ENCODE measurements around the gene ELOVL2.

Gene ELOVL2

GRCh38 chr6:11025130-11025529 is 19.0 kb downstream of the ELOVL2 start:
- no peak for DNase-seq (ENCODE audit: low read depth, low spot score)
- Histone ChIP-seq H3K36me3 (ENCODE audit: insufficient read depth, low read length) (no peaks in the 10 kb centered on the region), H3K4me3 (no peak overlapping the region), H3K9me3 (ENCODE audit: low read depth, low read length) (no peaks in the 10 kb centered on the region), H3K9ac (ENCODE audit: insufficient read length) (no peak overlapping the region), H3K27ac (peak overlapping the region; percentile 34; the same call in 1 of the 2 replicates)
- TF ChIP-seq EZH2 (IDR thresholded peaks at IDR 0.05) = no peak
- TF ChIP-seq POLR2AphosphoS5 (IDR thresholded peaks at IDR 0.05; ENCODE audit: borderline replicate concordance, low read depth, low read length) = no peak
- no peak for TF ChIP-seq FOXP2 (optimal IDR thresholded peaks at IDR 0.05; ENCODE audit: control extremely low read depth, extremely low read length, insufficient read depth)

- no peak for TF ChIP-seq FOXP2 (optimal IDR thresholded peaks at IDR 0.05; ENCODE audit: control extremely low read depth, extremely low read length, insufficient read depth)
- TF ChIP-seq POLR2AphosphoS5 (IDR thresholded peaks at IDR 0.05; ENCODE audit: borderline replicate concordance, low read depth, low read length) = no peak
- peak overlapping the region; percentile 11 for H3K9ac ChIP-seq (ENCODE audit: insufficient read length)
- peak overlapping the region; percentile 73 for H3K27ac ChIP-seq
- H3K36me3 ChIP-seq (ENCODE audit: insufficient read depth, low read length) = no peaks in the 10 kb centered on the region
- H3K4me3 ChIP-seq = peak overlapping the region; percentile 26
- DNase-seq (ENCODE audit: low read depth, low spot score) = no peak
- H3K9me3 ChIP-seq (ENCODE audit: low read depth, low read length) = no peaks in the 10 kb centered on the region
These were observed 21.1 kb downstream of the ELOVL2 start for GRCh38 chr6:11023032-11023431.

- no peak for TF ChIP-seq FOXP2 (optimal IDR thresholded peaks at IDR 0.05; ENCODE audit: control extremely low read depth, extremely low read length, insufficient read depth)
- TF ChIP-seq POLR2AphosphoS5 (IDR thresholded peaks at IDR 0.05; ENCODE audit: borderline replicate concordance, low read depth, low read length) = no peak
- no peak for DNase-seq (ENCODE audit: low read depth, low spot score)
- Histone ChIP-seq H3K4me3 (no peak overlapping the region), H3K9me3 (ENCODE audit: low read depth, low read length) (no peaks in the 10 kb centered on the region), H3K36me3 (ENCODE audit: insufficient read depth, low read length) (no peaks in the 10 kb centered on the region), H3K9ac (ENCODE audit: insufficient read length) (no peak overlapping the region), H3K27ac (no peak overlapping the region)
These were observed 22.4 kb downstream of the ELOVL2 start for GRCh38 chr6:11021714-11022113.

- Histone ChIP-seq H3K36me3 (ENCODE audit: insufficient read depth, low read length) (no peaks in the 10 kb centered on the region), H3K27ac (no peak overlapping the region), H3K9me3 (ENCODE audit: low read depth, low read length) (no peaks in the 10 kb centered on the region), H3K9ac (ENCODE audit: insufficient read length) (no peak overlapping the region), H3K4me3 (no peak overlapping the region)
- TF ChIP-seq EZH2 (IDR thresholded peaks at IDR 0.05) = no peak
- TF ChIP-seq POLR2AphosphoS5 (IDR thresholded peaks at IDR 0.05; ENCODE audit: borderline replicate concordance, low read depth, low read length) = no peak
- no peak for TF ChIP-seq FOXP2 (optimal IDR thresholded peaks at IDR 0.05; ENCODE audit: control extremely low read depth, extremely low read length, insufficient read depth)
- no peak for DNase-seq (ENCODE audit: low read depth, low spot score)
These were observed 23.1 kb downstream of the ELOVL2 start for GRCh38 chr6:11021003-11021402.

- Histone ChIP-seq H3K4me3 (no peak overlapping the region), H3K9ac (ENCODE audit: insufficient read length) (no peak overlapping the region), H3K36me3 (ENCODE audit: insufficient read depth, low read length) (no peaks in the 10 kb centered on the region), H3K27ac (no peak overlapping the region), H3K9me3 (ENCODE audit: low read depth, low read length) (no peaks in the 10 kb centered on the region)
- no peak for DNase-seq (ENCODE audit: low read depth, low spot score)
- TF ChIP-seq POLR2AphosphoS5 (IDR thresholded peaks at IDR 0.05; ENCODE audit: borderline replicate concordance, low read depth, low read length) (no peak), EZH2 (IDR thresholded peaks at IDR 0.05) (no peak), FOXP2 (optimal IDR thresholded peaks at IDR 0.05; ENCODE audit: control extremely low read depth, extremely low read length, insufficient read depth) (no peak)
These were observed 25.9 kb downstream of the ELOVL2 start for GRCh38 chr6:11018225-11018624.

- no peaks in the 10 kb centered on the region for H3K9me3 ChIP-seq (ENCODE audit: low read depth, low read length)
- no peak overlapping the region for H3K9ac ChIP-seq (ENCODE audit: insufficient read length)
- no peak for DNase-seq (ENCODE audit: low read depth, low spot score)
- H3K36me3 ChIP-seq (ENCODE audit: insufficient read depth, low read length) = no peaks in the 10 kb centered on the region
- H3K27ac ChIP-seq = no peak overlapping the region
- no peak overlapping the region for H3K4me3 ChIP-seq
- TF ChIP-seq FOXP2 (optimal IDR thresholded peaks at IDR 0.05; ENCODE audit: control extremely low read depth, extremely low read length, insufficient read depth) = no peak
- no peak for TF ChIP-seq POLR2AphosphoS5 (IDR thresholded peaks at IDR 0.05; ENCODE audit: borderline replicate concordance, low read depth, low read length)
- TF ChIP-seq EZH2 (IDR thresholded peaks at IDR 0.05) = no peak
These were observed 27.0 kb downstream of the ELOVL2 start for GRCh38 chr6:11017090-11017489.

- no peak for DNase-seq (ENCODE audit: low read depth, low spot score)
- H3K27ac ChIP-seq = no peak overlapping the region
- no peaks in the 10 kb centered on the region for H3K36me3 ChIP-seq (ENCODE audit: insufficient read depth, low read length)
- TF ChIP-seq FOXP2 (optimal IDR thresholded peaks at IDR 0.05; ENCODE audit: control extremely low read depth, extremely low read length, insufficient read depth) (no peak), POLR2AphosphoS5 (IDR thresholded peaks at IDR 0.05; ENCODE audit: borderline replicate concordance, low read depth, low read length) (no peak), EZH2 (IDR thresholded peaks at IDR 0.05) (no peak)
- H3K9ac ChIP-seq (ENCODE audit: insufficient read length) = no peak overlapping the region
- H3K9me3 ChIP-seq (ENCODE audit: low read depth, low read length) = no peaks in the 10 kb centered on the region
- no peak overlapping the region for H3K4me3 ChIP-seq
These were observed 27.7 kb downstream of the ELOVL2 start for GRCh38 chr6:11016452-11016851.

- no peaks in the 10 kb centered on the region for H3K9me3 ChIP-seq (ENCODE audit: low read depth, low read length)
- no peak for DNase-seq (ENCODE audit: low read depth, low spot score)
- no peak overlapping the region for H3K4me3 ChIP-seq
- no peak for TF ChIP-seq POLR2AphosphoS5 (IDR thresholded peaks at IDR 0.05; ENCODE audit: borderline replicate concordance, low read depth, low read length)
- TF ChIP-seq FOXP2 (optimal IDR thresholded peaks at IDR 0.05; ENCODE audit: control extremely low read depth, extremely low read length, insufficient read depth) = no peak
- no peak for TF ChIP-seq EZH2 (IDR thresholded peaks at IDR 0.05)
- no peak overlapping the region for H3K27ac ChIP-seq
- no peak overlapping the region for H3K9ac ChIP-seq (ENCODE audit: insufficient read length)
- H3K36me3 ChIP-seq (ENCODE audit: insufficient read depth, low read length) = no peaks in the 10 kb centered on the region
These were observed 29.0 kb downstream of the ELOVL2 start for GRCh38 chr6:11015102-11015501.

- Histone ChIP-seq H3K27ac (no peak overlapping the region), H3K9ac (ENCODE audit: insufficient read length) (no peak overlapping the region)
- TF ChIP-seq FOXP2 (optimal IDR thresholded peaks at IDR 0.05; ENCODE audit: control extremely low read depth, extremely low read length, insufficient read depth) (no peak), POLR2AphosphoS5 (IDR thresholded peaks at IDR 0.05; ENCODE audit: borderline replicate concordance, low read depth, low read length) (no peak), EZH2 (IDR thresholded peaks at IDR 0.05) (no peak)
These were observed 30.4 kb downstream of the ELOVL2 start for GRCh38 chr6:11013721-11014070.

More at GRCh38 chr6:11013721-11014070, 30.4 kb downstream of the ELOVL2 start:
- no peaks in the 10 kb centered on the region for H3K36me3 ChIP-seq (ENCODE audit: insufficient read depth, low read length)
- H3K4me3 ChIP-seq = no peak overlapping the region
- DNase-seq (ENCODE audit: low read depth, low spot score) = no peak
- H3K9me3 ChIP-seq (ENCODE audit: low read depth, low read length) = no peaks in the 10 kb centered on the region

All from SK-N-MC (cell line).